Measurements from ENCODE around the gene PLA2G6. TPM values are rescaled to one million over a fixed set of nuclear protein-coding genes. Genes with fewer than 3 reads are reported as not detected.
"Not testable (repeated sequence)": the region's sequence is repeated elsewhere in the genome, so short reads cannot be mapped to it uniquely, and the experiment has no call there.

Gene PLA2G6
- total RNA-seq, 2 donors from 2014 or later: 36.6 to 90.7 TPM

- not testable (repeated sequence) for H3K27ac Mint-ChIP-seq; ATAC-seq (replicated peaks); H3K27me3 Mint-ChIP-seq; H3K4me3 Mint-ChIP-seq; H3K9me3 Mint-ChIP-seq
- Mint-ChIP-seq H3K36me3 (ENCODE audit: low read depth) (peaks cover 22% of the 10 kb centered on the region), H3K4me1 (peaks cover 13% of the 10 kb centered on the region)
These were observed 35.5 kb downstream of the PLA2G6 start for GRCh38 chr22:38146166-38146565.

GRCh38 chr22:38144025-38144405, 37.6 kb downstream of the PLA2G6 start:
- no peak for ATAC-seq (replicated peaks)
- H3K27ac Mint-ChIP-seq: no peak overlapping the region
- H3K36me3 Mint-ChIP-seq (ENCODE audit: low read depth): peaks cover 38% of the 10 kb centered on the region
- H3K27me3 Mint-ChIP-seq: no peaks in the 10 kb centered on the region
- peaks cover 13% of the 10 kb centered on the region for H3K4me1 Mint-ChIP-seq
- no peak overlapping the region for H3K4me3 Mint-ChIP-seq
- no peaks in the 10 kb centered on the region for H3K9me3 Mint-ChIP-seq

- no peaks in the 10 kb centered on the region for H3K9me3 Mint-ChIP-seq
- peaks cover 6% of the 10 kb centered on the region for H3K4me1 Mint-ChIP-seq
- H3K27ac Mint-ChIP-seq: peak overlapping the region; percentile 20
- no peaks in the 10 kb centered on the region for H3K27me3 Mint-ChIP-seq
- H3K4me3 Mint-ChIP-seq: no peak overlapping the region
- no peak for ATAC-seq (replicated peaks)
- H3K36me3 Mint-ChIP-seq (ENCODE audit: low read depth): peaks cover 52% of the 10 kb centered on the region
These were observed 39.0 kb downstream of the PLA2G6 start for GRCh38 chr22:38142606-38143005.

GRCh38 chr22:38141217-38141973, 40.2 kb downstream of the PLA2G6 start:
- Mint-ChIP-seq H3K27ac (no peak overlapping the region), H3K9me3 (no peaks in the 10 kb centered on the region), H3K27me3 (no peaks in the 10 kb centered on the region), H3K4me1 (peaks cover 4% of the 10 kb centered on the region), H3K36me3 (ENCODE audit: low read depth) (peaks cover 55% of the 10 kb centered on the region), H3K4me3 (no peak overlapping the region)
- no peak for ATAC-seq (replicated peaks)

GRCh38 chr22:38139901-38140300, 41.7 kb downstream of the PLA2G6 start:
- Mint-ChIP-seq H3K27me3 (no peaks in the 10 kb centered on the region), H3K27ac (no peak overlapping the region), H3K36me3 (ENCODE audit: low read depth) (peaks cover 66% of the 10 kb centered on the region), H3K4me1 (peaks cover 4% of the 10 kb centered on the region), H3K9me3 (no peaks in the 10 kb centered on the region), H3K4me3 (no peak overlapping the region)
- ATAC-seq (replicated peaks): no peak

GRCh38 chr22:38138961-38139360, 42.7 kb downstream of the PLA2G6 start:
- no peak for ATAC-seq (replicated peaks)
- Mint-ChIP-seq H3K4me3 (no peak overlapping the region), H3K4me1 (peaks cover 4% of the 10 kb centered on the region), H3K27ac (no peak overlapping the region), H3K36me3 (ENCODE audit: low read depth) (peaks cover 69% of the 10 kb centered on the region), H3K9me3 (no peaks in the 10 kb centered on the region), H3K27me3 (no peaks in the 10 kb centered on the region)

- H3K9me3 Mint-ChIP-seq: no peaks in the 10 kb centered on the region
- H3K27ac Mint-ChIP-seq: peak overlapping the region; percentile 50
- no peaks in the 10 kb centered on the region for H3K4me1 Mint-ChIP-seq
- ATAC-seq (replicated peaks): no peak
- H3K36me3 Mint-ChIP-seq (ENCODE audit: low read depth): peaks cover 63% of the 10 kb centered on the region
- no peak overlapping the region for H3K4me3 Mint-ChIP-seq
- H3K27me3 Mint-ChIP-seq: no peaks in the 10 kb centered on the region
These were observed 43.5 kb downstream of the PLA2G6 start for GRCh38 chr22:38137876-38138687.

- Mint-ChIP-seq H3K36me3 (ENCODE audit: low read depth) (peaks cover 61% of the 10 kb centered on the region), H3K9me3 (no peaks in the 10 kb centered on the region), H3K4me1 (no peaks in the 10 kb centered on the region), H3K27me3 (no peaks in the 10 kb centered on the region), H3K27ac (no peak overlapping the region), H3K4me3 (no peak overlapping the region)
- ATAC-seq (replicated peaks): no peak
These were observed 45.0 kb downstream of the PLA2G6 start for GRCh38 chr22:38136607-38137006.

- ATAC-seq (replicated peaks): peak; percentile 89
- no peaks in the 10 kb centered on the region for H3K9me3 Mint-ChIP-seq
These were observed 46.4 kb downstream of the PLA2G6 start for GRCh38 chr22:38135133-38135706.

GRCh38 chr22:38133331-38133730, 48.3 kb downstream of the PLA2G6 start:
- H3K4me1 Mint-ChIP-seq: no peaks in the 10 kb centered on the region
- peaks cover 38% of the 10 kb centered on the region for H3K36me3 Mint-ChIP-seq (ENCODE audit: low read depth)
- H3K4me3 Mint-ChIP-seq: no peak overlapping the region
- ATAC-seq (replicated peaks): no peak
- H3K27ac Mint-ChIP-seq: no peak overlapping the region
- H3K27me3 Mint-ChIP-seq: no peaks in the 10 kb centered on the region
- H3K9me3 Mint-ChIP-seq: no peaks in the 10 kb centered on the region

More at GRCh38 chr22:38135133-38135706, 46.4 kb downstream of the PLA2G6 start:
- peaks cover 57% of the 10 kb centered on the region for H3K36me3 Mint-ChIP-seq (ENCODE audit: low read depth)
- H3K4me3 Mint-ChIP-seq: no peak overlapping the region
- no peaks in the 10 kb centered on the region for H3K27me3 Mint-ChIP-seq
- peak overlapping the region; percentile 63 for H3K27ac Mint-ChIP-seq
- no peaks in the 10 kb centered on the region for H3K4me1 Mint-ChIP-seq

- Mint-ChIP-seq H3K9me3 (no peaks in the 10 kb centered on the region), H3K27me3 (no peaks in the 10 kb centered on the region), H3K36me3 (ENCODE audit: low read depth) (peaks cover 33% of the 10 kb centered on the region), H3K27ac (no peak overlapping the region), H3K4me1 (no peaks in the 10 kb centered on the region), H3K4me3 (no peak overlapping the region)
- ATAC-seq (replicated peaks): no peak
These were observed 48.8 kb downstream of the PLA2G6 start for GRCh38 chr22:38132794-38133193.

GRCh38 chr22:38132136-38132535, 49.5 kb downstream of the PLA2G6 start:
- no peak for ATAC-seq (replicated peaks)
- Mint-ChIP-seq H3K9me3 (no peaks in the 10 kb centered on the region), H3K27me3 (no peaks in the 10 kb centered on the region), H3K36me3 (ENCODE audit: low read depth) (peaks cover 31% of the 10 kb centered on the region), H3K4me1 (no peaks in the 10 kb centered on the region), H3K27ac (no peak overlapping the region), H3K4me3 (no peak overlapping the region)

- Mint-ChIP-seq H3K4me1 (no peaks in the 10 kb centered on the region), H3K27ac (no peak overlapping the region), H3K36me3 (ENCODE audit: low read depth) (peaks cover 36% of the 10 kb centered on the region), H3K27me3 (no peaks in the 10 kb centered on the region), H3K9me3 (no peaks in the 10 kb centered on the region), H3K4me3 (no peak overlapping the region)
- no peak for ATAC-seq (replicated peaks)
These were observed 50.2 kb downstream of the PLA2G6 start for GRCh38 chr22:38131399-38131798.

- no peaks in the 10 kb centered on the region for H3K4me1 Mint-ChIP-seq
- no peaks in the 10 kb centered on the region for H3K9me3 Mint-ChIP-seq
- H3K4me3 Mint-ChIP-seq: no peak overlapping the region
- ATAC-seq (replicated peaks): no peak
- no peak overlapping the region for H3K27ac Mint-ChIP-seq
- no peaks in the 10 kb centered on the region for H3K27me3 Mint-ChIP-seq
- H3K36me3 Mint-ChIP-seq (ENCODE audit: low read depth): peaks cover 21% of the 10 kb centered on the region
These were observed 51.8 kb downstream of the PLA2G6 start for GRCh38 chr22:38129856-38130255.

GRCh38 chr22:38129021-38129420, 52.6 kb downstream of the PLA2G6 start:
- H3K27me3 Mint-ChIP-seq: no peaks in the 10 kb centered on the region
- no peak overlapping the region for H3K4me3 Mint-ChIP-seq
- no peak overlapping the region for H3K27ac Mint-ChIP-seq
- H3K4me1 Mint-ChIP-seq: peaks cover 3% of the 10 kb centered on the region
- H3K36me3 Mint-ChIP-seq (ENCODE audit: low read depth): peaks cover 16% of the 10 kb centered on the region
- no peak for ATAC-seq (replicated peaks)
- H3K9me3 Mint-ChIP-seq: no peaks in the 10 kb centered on the region

Measured in activated T-helper 17 cell treated with anti-CD3 and anti-CD28 coated beads, Interleukin-2, amount 50 U/mL, for 72 hours (primary cell).